GM12865 (cell line): ENCODE results near the gene SLX9.

ENCODE experiments used
- DNase-seq: peaks from one replicate; pipeline ENCODE4 v3.0.0; 2010; ENCODE audit warnings: low read depth
- H3K4me3 ChIP-seq: 2 replicates; pipeline ENCODE4 v1.5.1; 2011; ENCODE audit warnings: mild to moderate bottlenecking, low read depth, low read length, control low read depth
- TF ChIP-seq, protein P1 (sequence below): IDR thresholded peaks from 2 replicates; pipeline ENCODE4 v1.5.1; 2011; ENCODE audit warnings: low read length, control low read depth, low read depth, inconsistent platforms; ENCODE audit not compliant: insufficient read depth; ENCODE audit errors: missing control alignments

The SLX9 gene

DNA sequence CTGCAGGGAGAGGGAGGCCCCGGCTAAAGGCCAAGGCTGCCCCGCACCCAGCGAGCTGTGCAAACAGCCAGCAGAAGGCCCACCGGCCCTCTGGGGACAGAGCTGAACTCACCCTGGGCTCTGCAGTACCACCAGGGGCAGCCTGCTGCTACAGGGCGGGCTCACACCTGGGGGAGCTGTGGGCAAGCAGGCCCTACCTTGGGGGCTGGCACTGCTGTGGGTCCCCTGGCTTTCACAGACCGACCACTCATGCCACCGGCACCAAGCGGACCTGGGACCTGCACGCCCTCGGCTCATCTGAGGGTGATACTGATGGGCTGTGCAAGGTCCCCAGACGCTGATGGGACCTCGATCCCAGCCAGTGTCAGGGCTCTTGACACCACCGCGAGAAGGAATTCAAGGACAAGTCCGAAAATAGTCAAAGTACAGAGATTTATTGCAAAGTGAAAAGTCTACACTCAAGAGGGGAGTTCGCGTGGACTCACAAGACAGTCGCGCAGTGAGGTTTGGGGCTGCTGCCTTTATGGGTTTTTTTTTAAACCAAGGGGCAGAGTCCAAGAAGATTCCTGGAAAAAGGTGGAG, 73.5 kb downstream of the SLX9 start:
- DNase-seq = no peak
- TF ChIP-seq, protein P1, sequence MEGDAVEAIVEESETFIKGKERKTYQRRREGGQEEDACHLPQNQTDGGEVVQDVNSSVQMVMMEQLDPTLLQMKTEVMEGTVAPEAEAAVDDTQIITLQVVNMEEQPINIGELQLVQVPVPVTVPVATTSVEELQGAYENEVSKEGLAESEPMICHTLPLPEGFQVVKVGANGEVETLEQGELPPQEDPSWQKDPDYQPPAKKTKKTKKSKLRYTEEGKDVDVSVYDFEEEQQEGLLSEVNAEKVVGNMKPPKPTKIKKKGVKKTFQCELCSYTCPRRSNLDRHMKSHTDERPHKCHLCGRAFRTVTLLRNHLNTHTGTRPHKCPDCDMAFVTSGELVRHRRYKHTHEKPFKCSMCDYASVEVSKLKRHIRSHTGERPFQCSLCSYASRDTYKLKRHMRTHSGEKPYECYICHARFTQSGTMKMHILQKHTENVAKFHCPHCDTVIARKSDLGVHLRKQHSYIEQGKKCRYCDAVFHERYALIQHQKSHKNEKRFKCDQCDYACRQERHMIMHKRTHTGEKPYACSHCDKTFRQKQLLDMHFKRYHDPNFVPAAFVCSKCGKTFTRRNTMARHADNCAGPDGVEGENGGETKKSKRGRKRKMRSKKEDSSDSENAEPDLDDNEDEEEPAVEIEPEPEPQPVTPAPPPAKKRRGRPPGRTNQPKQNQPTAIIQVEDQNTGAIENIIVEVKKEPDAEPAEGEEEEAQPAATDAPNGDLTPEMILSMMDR = no peak
- no peak overlapping the region for H3K4me3 ChIP-seq

DNA sequence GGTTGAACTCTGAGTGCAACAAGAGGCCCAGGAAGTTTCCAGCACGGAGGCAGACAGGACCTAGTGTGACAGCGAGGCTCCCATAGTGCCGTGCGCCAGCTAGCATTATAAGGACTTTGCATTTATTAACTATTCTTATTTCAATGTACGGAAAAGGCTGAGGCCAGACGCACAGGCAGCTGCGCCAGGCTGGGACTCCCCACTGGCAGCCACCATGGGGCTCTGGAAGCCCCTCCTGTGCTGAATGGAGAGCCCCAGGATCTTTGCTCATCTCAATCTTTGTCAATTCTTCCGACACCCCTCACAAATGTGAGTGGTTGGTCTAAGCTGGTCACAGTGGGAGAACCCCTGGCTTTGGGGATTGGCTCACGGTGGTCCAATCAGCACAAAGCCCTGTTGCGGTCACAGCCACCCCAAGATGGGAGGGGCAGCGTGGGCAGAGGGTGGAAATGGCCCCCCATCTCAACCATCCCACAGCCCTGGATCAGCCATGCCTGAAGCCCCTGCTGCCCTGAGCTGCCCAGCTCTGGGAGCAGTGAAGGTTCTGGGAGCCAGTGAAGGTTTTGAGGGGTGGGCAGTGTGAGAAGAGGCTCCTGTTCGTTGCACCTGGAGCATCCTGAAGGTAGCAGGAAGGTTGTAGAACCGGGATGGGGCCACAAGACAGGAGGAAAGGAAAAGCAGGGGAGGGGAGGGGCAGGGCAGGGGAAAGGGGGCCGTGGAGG, 75.1 kb downstream of the SLX9 start:
- TF ChIP-seq, protein P1 = no peak
- DNase-seq = no peak
- no peak overlapping the region for H3K4me3 ChIP-seq

DNA sequence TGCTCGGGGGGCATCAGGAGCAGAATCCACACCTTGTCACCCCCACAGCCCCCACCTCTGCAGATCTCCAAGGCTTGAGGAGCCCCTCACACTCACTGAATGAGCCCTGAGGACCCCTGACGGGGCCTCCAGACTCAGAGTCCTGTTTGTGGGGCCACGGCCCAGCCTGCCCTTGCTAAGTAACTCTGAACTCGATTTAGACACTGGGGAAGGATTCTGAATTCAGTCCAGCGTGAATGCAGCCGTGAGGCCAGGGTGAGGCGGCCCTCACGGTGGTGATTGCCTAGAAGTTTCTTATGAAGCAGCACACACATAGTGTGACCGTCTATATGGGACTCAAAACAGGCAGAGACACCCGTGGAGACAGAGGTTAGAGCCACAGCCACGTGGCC, 75.6 kb downstream of the SLX9 start:
- TF ChIP-seq, protein P1 = no peak
- DNase-seq = no peak
- H3K4me3 ChIP-seq = no peak overlapping the region

DNA sequence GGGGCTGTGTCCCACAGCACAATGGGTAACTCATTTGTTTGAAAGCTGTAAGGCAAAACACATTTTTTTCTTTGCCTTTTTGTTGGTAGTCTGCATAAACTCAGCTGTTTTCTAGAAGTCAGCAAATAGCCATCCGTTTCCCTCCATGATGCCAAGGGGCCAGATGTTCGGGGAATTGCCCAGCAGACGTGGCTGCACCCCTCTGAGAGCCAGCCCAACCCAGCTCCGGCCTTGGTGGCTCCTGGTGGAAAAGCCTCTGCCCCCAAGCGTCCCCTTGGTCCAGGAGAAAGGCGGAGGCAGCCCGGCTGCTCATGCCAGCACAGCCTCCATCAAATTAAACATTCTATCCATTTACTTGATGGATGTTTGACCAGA, 76.2 kb downstream of the SLX9 start:
- no peak overlapping the region for H3K4me3 ChIP-seq
- DNase-seq = no peak
- TF ChIP-seq, protein P1 = no peak

DNA sequence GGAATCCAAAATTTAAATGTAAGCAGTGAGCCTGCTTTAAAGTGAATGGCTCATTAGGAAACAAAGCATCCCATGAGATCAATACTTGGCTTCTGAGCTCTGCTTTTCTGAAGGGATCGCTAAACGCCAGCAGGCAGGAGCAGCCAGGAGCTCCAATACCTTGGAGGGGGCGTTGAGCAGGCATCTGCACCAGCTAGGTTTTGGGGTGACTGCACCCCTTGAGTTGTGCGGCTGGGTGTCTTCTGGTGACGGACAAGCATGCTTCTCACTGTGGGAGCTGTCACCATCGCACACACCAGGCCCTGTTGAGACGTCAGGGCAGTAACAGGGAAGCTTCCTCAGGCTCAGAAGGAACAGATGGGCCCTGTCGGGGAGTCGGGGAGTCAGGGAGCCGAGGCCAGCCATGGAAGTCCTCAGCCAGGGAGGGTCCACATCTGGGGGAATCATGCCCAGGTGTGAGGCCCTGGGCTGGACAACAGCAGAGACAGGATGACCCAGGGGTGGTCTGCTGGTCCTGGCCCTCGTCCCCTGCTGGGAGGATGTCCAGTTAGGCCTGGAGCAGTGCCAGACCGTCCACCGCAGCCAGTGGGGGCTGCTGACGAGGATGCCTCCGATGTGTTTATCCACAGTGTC, 76.7 kb downstream of the SLX9 start:
- no peak for DNase-seq
- H3K4me3 ChIP-seq = no peak overlapping the region
- TF ChIP-seq, protein P1 = no peak

DNA sequence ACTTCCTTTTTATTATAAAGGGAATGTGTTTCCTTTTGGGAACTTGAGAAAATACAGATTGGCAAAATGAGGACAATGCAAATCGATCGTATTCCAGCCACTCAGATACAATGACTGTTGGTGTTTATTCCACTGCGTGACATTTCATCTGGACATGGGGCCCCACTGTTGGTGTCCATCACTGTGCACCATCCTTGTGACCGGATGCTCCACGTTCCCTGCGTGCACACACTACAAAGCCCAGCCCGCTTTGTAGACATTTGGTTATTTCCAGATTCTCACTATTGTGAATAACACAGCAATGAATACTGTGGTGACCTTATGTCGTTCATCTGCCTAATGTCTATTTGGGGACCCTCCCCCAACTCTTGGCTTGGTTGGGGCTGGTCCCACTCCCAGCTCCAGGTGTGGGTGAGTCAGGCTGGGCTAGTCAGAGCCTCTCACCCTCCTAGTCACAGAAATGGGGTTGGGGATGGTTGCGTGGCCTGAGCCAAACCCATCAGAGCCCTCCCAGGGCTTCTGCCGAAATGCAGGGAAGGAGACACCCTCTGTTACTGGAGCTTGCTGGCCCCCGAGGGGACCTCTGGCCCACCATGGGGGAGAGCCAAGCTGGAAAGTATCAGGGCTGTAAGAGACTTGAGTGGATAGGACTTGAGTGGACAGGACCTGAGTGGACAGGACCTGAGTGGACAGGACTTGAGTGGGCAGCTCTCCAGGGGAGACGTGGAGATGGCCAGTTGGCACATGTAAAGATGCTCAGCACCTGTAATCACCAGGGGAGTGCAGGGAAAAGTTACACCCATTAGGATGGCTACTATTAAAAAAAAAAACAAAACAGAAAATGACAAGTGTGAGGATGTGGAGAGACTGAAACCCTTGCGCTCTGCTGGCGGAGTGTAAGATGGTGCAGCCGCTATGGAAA, 77.5 kb downstream of the SLX9 start:
- no peak overlapping the region for H3K4me3 ChIP-seq

More for the DNA sequence above, 77.5 kb downstream of the SLX9 start:
- no peak for DNase-seq
- TF ChIP-seq, protein P1 = no peak
